ENCODE data around the gene MFSD2B. TPM values are rescaled to one million over a fixed set of nuclear protein-coding genes. Genes with fewer than 3 reads are reported as not detected.

The MFSD2B gene
- polyA plus RNA-seq (0.03 to 0.12 TPM (median 0.10 TPM) in 3 replicates), polyA minus RNA-seq (0.06 to 0.30 TPM in 2 of 3 replicates, not detected in the other)
- not detected for polyA plus RNA-seq (2011; ENCODE audit: low read depth)
- polyA plus RNA-seq (2011; cell fraction: cytosol; rRNA removed) = 0.19 TPM in 1 of 2 replicates, not detected in the other
- 0.12 TPM in 1 of 2 replicates, not detected in the other for polyA plus RNA-seq (2011; cell fraction: nucleus; rRNA removed)
- 0.13 TPM in 1 of 2 replicates, not detected in the other for polyA plus RNA-seq (2012; ENCODE audit: low replicate concordance)
- not detected for polyA minus RNA-seq (2011; cell fraction: cytosol; rRNA and poly(A)+ RNA removed)
- 0.47 TPM in 1 of 2 replicates, not detected in the other for polyA minus RNA-seq (2011; cell fraction: nucleus; rRNA and poly(A)+ RNA removed)

- Histone ChIP-seq H3K9me1 (ENCODE audit: control insufficient read depth, extremely low read depth, insufficient read depth, low read length) (no peaks in the 10 kb centered on the region), H3K79me2 (ENCODE audit: control insufficient read depth, insufficient read depth, low read length) (no peaks in the 10 kb centered on the region), H3K27me3 (ENCODE audit: control insufficient read depth, extremely low read depth, insufficient read depth, low read length) (peaks cover 33% of the 10 kb centered on the region), H3K4me1 (ENCODE audit: control insufficient read depth, extremely low read depth, insufficient read depth, low read length) (no peaks in the 10 kb centered on the region), H2AFZ (ENCODE audit: control insufficient read depth, low read length) (peak within 1 kb of the TSS; percentile 37), H3K36me3 (ENCODE audit: control insufficient read depth in 2 of 2, extremely low read depth in 1 of 2, insufficient read depth in 2 of 2, low read length in 2 of 2) (no peaks in the 10 kb centered on the region), H3K9ac (ENCODE audit: control insufficient read depth, extremely low read depth, insufficient read depth, low read length) (no peak within 1 kb of the TSS), H3K27ac (ENCODE audit: control insufficient read depth, insufficient read depth, low read length) (no peak within 1 kb of the TSS), H3K9me3 (ENCODE audit: control insufficient read depth, low read depth, low read length) (no peaks in the 10 kb centered on the region), H3K4me2 (ENCODE audit: control insufficient read depth, extremely low read depth, insufficient read depth, low read depth, low read length) (peak within 1 kb of the TSS; percentile 70), H4K20me1 (ENCODE audit: control insufficient read depth, extremely low read depth, insufficient read depth, low read length) (peaks cover 3% of the 10 kb centered on the region), H3K4me3 (ENCODE audit: control insufficient read depth in 2 of 3, extremely low read depth in 1 of 3, insufficient read depth in 2 of 3, low read depth in 1 of 3, low read length in 3 of 3) (peak within 1 kb of the TSS in 2 of 3 experiments; percentile 34 to 44)
- dilution Hi-C loops (cut with MboI; ENCODE audit: extremely low pct_ligation_motif_present, low sequenced_read_pairs) = no loop called here
- FAIRE-seq (no peak), DNase-seq (ENCODE audit: low read depth, low spot score) (no peak)
- TF ChIP-seq EZH2 (IDR thresholded peaks at IDR 0.05; ENCODE audit: low read length) (peak; percentile 42), CTCF (optimal IDR thresholded peaks at IDR 0.05 in 1 of 3, IDR thresholded peaks at IDR 0.05 in 1 of 3, conservative IDR thresholded peaks at IDR 0.05 in 1 of 3; ENCODE audit: extremely low read depth in 1 of 3, insufficient read depth in 2 of 3, low read length in 3 of 3) (no peak)
These were observed at the start of gene MFSD2B for GRCh38 chr2:24009680-24010476. MFSD2B (plus strand) TSS chr2:24010085; CDS start chr2:24010097, 12 bp downstream.

GRCh38 chr2:23967846-23968245, 42.0 kb upstream of the MFSD2B start:
- H3K4me1 ChIP-seq (ENCODE audit: control insufficient read depth, extremely low read depth, insufficient read depth, low read length) = no peaks in the 10 kb centered on the region
- TF ChIP-seq EZH2 (IDR thresholded peaks at IDR 0.05; ENCODE audit: low read length) = no peak
- no peak for TF ChIP-seq CTCF (optimal IDR thresholded peaks at IDR 0.05 in 1 of 3, IDR thresholded peaks at IDR 0.05 in 1 of 3, conservative IDR thresholded peaks at IDR 0.05 in 1 of 3; ENCODE audit: extremely low read depth in 1 of 3, insufficient read depth in 2 of 3, low read length in 3 of 3)
- no peak overlapping the region for H3K9ac ChIP-seq (ENCODE audit: control insufficient read depth, extremely low read depth, insufficient read depth, low read length)
- dilution Hi-C loops (cut with MboI; ENCODE audit: extremely low pct_ligation_motif_present, low sequenced_read_pairs) = no loop called here
- H3K27me3 ChIP-seq (ENCODE audit: control insufficient read depth, extremely low read depth, insufficient read depth, low read length) = no peaks in the 10 kb centered on the region
- DNase-seq (ENCODE audit: low read depth, low spot score) = no peak
- H2AFZ ChIP-seq (ENCODE audit: control insufficient read depth, low read length) = no peak overlapping the region
- no peaks in the 10 kb centered on the region for H3K9me1 ChIP-seq (ENCODE audit: control insufficient read depth, extremely low read depth, insufficient read depth, low read length)
- H3K4me3 ChIP-seq (ENCODE audit: control insufficient read depth in 2 of 3, extremely low read depth in 1 of 3, insufficient read depth in 2 of 3, low read depth in 1 of 3, low read length in 3 of 3) = no peak overlapping the region
- H4K20me1 ChIP-seq (ENCODE audit: control insufficient read depth, extremely low read depth, insufficient read depth, low read length) = no peaks in the 10 kb centered on the region
- no peak overlapping the region for H3K4me2 ChIP-seq (ENCODE audit: control insufficient read depth, extremely low read depth, insufficient read depth, low read depth, low read length)
- H3K79me2 ChIP-seq (ENCODE audit: control insufficient read depth, insufficient read depth, low read length) = no peaks in the 10 kb centered on the region
- H3K36me3 ChIP-seq (ENCODE audit: control insufficient read depth in 2 of 2, extremely low read depth in 1 of 2, insufficient read depth in 2 of 2, low read length in 2 of 2) = peaks cover 0 to 3% of the 10 kb centered on the region in 2 experiments
- H3K27ac ChIP-seq (ENCODE audit: control insufficient read depth, insufficient read depth, low read length) = no peak overlapping the region
- no peaks in the 10 kb centered on the region for H3K9me3 ChIP-seq (ENCODE audit: control insufficient read depth, low read depth, low read length)
- FAIRE-seq = no peak

Measured in keratinocyte (primary cell).